DOHH2 (cell line): ENCODE results near the gene GALNT18.

Experiments
- EZH2phosphoT487 ChIP-seq: fragments of 200-600 bp; sonication (generic); IDR thresholded peaks from 2 replicates; pipeline ENCODE4 v1.6.1; 2017; ENCODE audit warnings: borderline replicate concordance, mild to moderate bottlenecking, antibody characterized with exemption, low read length, moderate library complexity, mixed read lengths
- TF ChIP-seq, protein P1 (sequence below): fragments of 200-600 bp; sonication (generic); IDR thresholded peaks from one replicate; pipeline ENCODE4 v1.5.1; 2014; ENCODE audit warnings: antibody characterized with exemption, mild to moderate bottlenecking, low read depth, low read length; ENCODE audit not compliant: poor library complexity, severe bottlenecking

DNA sequence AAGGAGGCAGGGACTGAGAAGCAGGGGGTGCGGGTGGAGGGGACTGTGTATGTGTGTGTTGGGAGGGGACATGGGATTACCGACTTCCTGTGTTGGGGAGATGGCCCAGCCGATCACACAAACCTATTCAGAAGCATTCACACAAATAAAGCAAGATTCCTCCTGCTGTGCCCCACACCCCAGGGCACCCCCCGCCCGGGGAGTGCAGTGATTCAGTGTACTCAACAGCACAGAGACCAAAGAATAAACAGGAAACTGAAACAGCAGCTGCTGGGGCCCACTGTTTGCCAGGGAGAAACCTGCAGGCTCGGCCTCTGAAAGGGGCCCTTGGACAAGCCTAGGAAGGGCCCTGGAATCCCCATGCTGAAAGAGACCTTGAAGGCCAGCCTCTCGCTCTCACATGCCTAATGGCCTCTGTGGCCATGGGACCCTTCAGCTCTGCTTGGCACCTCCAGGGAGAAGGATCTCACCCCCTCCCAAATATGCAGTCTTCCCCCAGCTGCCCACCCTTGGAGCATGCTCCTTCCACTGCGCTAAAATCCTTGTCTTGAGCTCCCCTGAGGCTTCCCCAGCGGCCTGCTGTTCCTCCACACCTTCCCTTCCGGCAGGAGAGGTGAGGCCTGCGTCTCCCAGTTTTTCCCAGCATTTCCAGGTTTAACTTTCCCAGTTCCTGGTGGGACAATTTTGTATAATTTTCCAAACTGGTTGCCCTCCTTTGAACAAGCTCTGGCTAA lies 341.7 kb downstream of the GALNT18 start:
- TF ChIP-seq, protein P1, sequence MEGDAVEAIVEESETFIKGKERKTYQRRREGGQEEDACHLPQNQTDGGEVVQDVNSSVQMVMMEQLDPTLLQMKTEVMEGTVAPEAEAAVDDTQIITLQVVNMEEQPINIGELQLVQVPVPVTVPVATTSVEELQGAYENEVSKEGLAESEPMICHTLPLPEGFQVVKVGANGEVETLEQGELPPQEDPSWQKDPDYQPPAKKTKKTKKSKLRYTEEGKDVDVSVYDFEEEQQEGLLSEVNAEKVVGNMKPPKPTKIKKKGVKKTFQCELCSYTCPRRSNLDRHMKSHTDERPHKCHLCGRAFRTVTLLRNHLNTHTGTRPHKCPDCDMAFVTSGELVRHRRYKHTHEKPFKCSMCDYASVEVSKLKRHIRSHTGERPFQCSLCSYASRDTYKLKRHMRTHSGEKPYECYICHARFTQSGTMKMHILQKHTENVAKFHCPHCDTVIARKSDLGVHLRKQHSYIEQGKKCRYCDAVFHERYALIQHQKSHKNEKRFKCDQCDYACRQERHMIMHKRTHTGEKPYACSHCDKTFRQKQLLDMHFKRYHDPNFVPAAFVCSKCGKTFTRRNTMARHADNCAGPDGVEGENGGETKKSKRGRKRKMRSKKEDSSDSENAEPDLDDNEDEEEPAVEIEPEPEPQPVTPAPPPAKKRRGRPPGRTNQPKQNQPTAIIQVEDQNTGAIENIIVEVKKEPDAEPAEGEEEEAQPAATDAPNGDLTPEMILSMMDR, result no peak
- TF ChIP-seq EZH2phosphoT487, result no peak
